Vagina (tissue), 2 donors: Measurements from ENCODE around the gene PARVB. TPM values are rescaled to one million over a fixed set of nuclear protein-coding genes. Genes with fewer than 3 reads are reported as not detected.

Experiments used
- DNase-seq, 2 donors: peaks; one replicate each; pipeline ENCODE4 v3.0.0-alpha.2; 2017; ENCODE audit errors: extremely low spot score in 2 of 2
- H3K27ac ChIP-seq: fragments of 200-600 bp; sonication (generic); one replicate; pipeline ENCODE4 v1.5.1; 2019
- H3K27me3 ChIP-seq: fragments of 200-600 bp; sonication (generic); one replicate; pipeline ENCODE4 v1.5.1; 2019
- H3K36me3 ChIP-seq, 2 donors: fragments of 200-600 bp; sonication (generic); one replicate each; pipeline ENCODE4 v1.5.1; 2017 to 2019
- H3K4me1 ChIP-seq: fragments of 200-600 bp; sonication (generic); one replicate; pipeline ENCODE4 v1.5.1; 2019
- H3K4me3 ChIP-seq, 2 donors: fragments of 200-600 bp; sonication (generic); 1 replicate in 1 of 2; 2 replicates in 1 of 2; pipeline ENCODE4 v1.5.1; 2016 to 2019
- H3K9me3 ChIP-seq: fragments of 200-600 bp; sonication (generic); one replicate; pipeline ENCODE4 v1.5.1; 2019
- POLR2A ChIP-seq, 2 donors: fragments of 450-650 bp; IDR thresholded peaks; one replicate each; pipeline ENCODE4 v1.6.1; 2017; ENCODE audit warnings: antibody characterized with exemption in 2 of 2, mild to moderate bottlenecking in 2 of 2, moderate library complexity in 2 of 2
- POLR2AphosphoS5 ChIP-seq, 2 donors: sonication (generic); formaldehyde crosslinking; IDR thresholded peaks; one replicate each; pipeline ENCODE4 v1.9.0; 2017; ENCODE audit warnings: antibody characterized with exemption in 2 of 2, mild to moderate bottlenecking in 2 of 2, low read depth in 1 of 2; ENCODE audit not compliant: insufficient read depth in 1 of 2
- intact Hi-C: fragments of 100-400 bp; cut with DNase I; formaldehyde crosslinking; loops from one replicate; pipeline ENCODE4 v1.15.1; 2023
- total RNA-seq: library from RNA; depleted of rRNA; stranded (reverse); fragments of >200 nt; gene quantifications from one replicate; pipeline ENCODE4 v1.2.3, GENCODE V29; 2016
- TF ChIP-seq, protein P1 (sequence below), 3 experiments: fragments of 450-650 bp in 2 of 3; fragments of 200-600 bp in 1 of 3; sonication (generic) in 1 of 3; IDR thresholded peaks; one replicate each; pipeline ENCODE4 v1.5.1; 2017 to 2019; ENCODE audit warnings: antibody characterized with exemption in 3 of 3, mild to moderate bottlenecking in 2 of 3, moderate library complexity in 2 of 3

The PARVB gene
- total RNA-seq, 1 donor from 2014 or later: 11.3 TPM

DNA sequence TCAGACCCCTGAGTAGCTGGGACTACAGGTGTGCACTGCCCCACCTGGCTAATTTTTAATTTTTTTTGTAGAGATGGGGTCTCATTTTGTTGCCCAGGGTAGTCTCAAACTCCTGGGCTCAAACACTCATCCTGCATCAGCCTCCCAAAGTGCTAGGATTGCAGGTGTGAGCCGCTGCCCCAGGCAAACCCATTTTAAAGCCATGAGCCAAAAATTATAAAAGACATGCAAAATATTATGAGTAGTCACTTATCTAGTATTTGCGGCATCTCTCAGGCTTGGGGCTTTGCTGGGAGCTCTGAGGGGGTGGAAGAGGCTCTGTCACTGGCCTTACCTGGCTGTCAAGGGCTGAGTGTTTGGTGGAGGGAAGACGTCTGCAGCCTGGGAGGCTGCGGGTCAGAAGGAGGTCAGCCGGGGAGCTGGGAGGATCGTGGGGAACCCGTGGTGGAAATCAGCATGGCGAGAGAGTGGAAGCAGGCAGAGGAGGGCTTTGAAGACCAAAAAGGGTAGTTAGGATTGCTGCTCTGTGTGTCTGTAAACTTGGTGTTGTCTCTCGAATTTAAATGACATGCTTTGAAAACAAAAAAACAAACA, 87.6 kb downstream of the PARVB start:
- no peak overlapping the region for H3K27ac ChIP-seq
- no peak for DNase-seq
- H3K9me3 ChIP-seq: no peaks in the 10 kb centered on the region
- no peak overlapping the region for H3K4me3 ChIP-seq
- peaks cover 5% of the 10 kb centered on the region for H3K4me1 ChIP-seq
- H3K27me3 ChIP-seq: no peaks in the 10 kb centered on the region
- no peaks in the 10 kb centered on the region for H3K36me3 ChIP-seq
- TF ChIP-seq POLR2A (IDR thresholded peaks at IDR 0.05): no peak
- no peak for TF ChIP-seq POLR2AphosphoS5 (IDR thresholded peaks at IDR 0.05; ENCODE audit: insufficient read depth in 1 of 2, low read depth in 1 of 2)
- TF ChIP-seq, protein P1, sequence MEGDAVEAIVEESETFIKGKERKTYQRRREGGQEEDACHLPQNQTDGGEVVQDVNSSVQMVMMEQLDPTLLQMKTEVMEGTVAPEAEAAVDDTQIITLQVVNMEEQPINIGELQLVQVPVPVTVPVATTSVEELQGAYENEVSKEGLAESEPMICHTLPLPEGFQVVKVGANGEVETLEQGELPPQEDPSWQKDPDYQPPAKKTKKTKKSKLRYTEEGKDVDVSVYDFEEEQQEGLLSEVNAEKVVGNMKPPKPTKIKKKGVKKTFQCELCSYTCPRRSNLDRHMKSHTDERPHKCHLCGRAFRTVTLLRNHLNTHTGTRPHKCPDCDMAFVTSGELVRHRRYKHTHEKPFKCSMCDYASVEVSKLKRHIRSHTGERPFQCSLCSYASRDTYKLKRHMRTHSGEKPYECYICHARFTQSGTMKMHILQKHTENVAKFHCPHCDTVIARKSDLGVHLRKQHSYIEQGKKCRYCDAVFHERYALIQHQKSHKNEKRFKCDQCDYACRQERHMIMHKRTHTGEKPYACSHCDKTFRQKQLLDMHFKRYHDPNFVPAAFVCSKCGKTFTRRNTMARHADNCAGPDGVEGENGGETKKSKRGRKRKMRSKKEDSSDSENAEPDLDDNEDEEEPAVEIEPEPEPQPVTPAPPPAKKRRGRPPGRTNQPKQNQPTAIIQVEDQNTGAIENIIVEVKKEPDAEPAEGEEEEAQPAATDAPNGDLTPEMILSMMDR (IDR thresholded peaks at IDR 0.05): no peak
- intact Hi-C loops: no loop called here

DNA sequence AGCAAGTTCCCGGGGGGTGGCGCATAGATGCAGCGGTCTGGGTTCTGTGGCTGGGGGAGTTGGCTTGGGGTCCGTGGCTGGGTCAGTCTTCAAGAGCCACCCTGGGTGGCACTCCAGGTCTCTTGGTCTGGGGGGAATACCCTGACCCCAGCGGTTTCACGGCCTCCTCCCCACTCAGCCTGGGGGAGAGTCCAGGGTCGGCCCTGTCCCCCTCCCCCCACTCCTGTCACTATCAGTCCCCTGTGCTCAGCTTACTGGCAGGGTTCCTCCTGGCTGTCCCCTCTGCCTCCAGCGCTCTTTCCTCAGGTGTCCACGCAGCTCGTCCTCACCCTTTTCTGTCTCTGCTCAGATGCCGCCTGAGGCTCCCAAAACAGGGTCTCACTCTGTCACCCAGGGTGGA, 88.1 kb downstream of the PARVB start:
- DNase-seq: no peak
- Histone ChIP-seq H3K36me3 (no peaks in the 10 kb centered on the region), H3K4me1 (peaks cover 5% of the 10 kb centered on the region), H3K27me3 (no peaks in the 10 kb centered on the region), H3K4me3 (no peak overlapping the region), H3K9me3 (no peaks in the 10 kb centered on the region), H3K27ac (no peak overlapping the region)
- TF ChIP-seq POLR2A (IDR thresholded peaks at IDR 0.05) (no peak), POLR2AphosphoS5 (IDR thresholded peaks at IDR 0.05; ENCODE audit: insufficient read depth in 1 of 2, low read depth in 1 of 2) (no peak)
- TF ChIP-seq, protein P1 (IDR thresholded peaks at IDR 0.05): no peak
- intact Hi-C loops: no loop called here

DNA sequence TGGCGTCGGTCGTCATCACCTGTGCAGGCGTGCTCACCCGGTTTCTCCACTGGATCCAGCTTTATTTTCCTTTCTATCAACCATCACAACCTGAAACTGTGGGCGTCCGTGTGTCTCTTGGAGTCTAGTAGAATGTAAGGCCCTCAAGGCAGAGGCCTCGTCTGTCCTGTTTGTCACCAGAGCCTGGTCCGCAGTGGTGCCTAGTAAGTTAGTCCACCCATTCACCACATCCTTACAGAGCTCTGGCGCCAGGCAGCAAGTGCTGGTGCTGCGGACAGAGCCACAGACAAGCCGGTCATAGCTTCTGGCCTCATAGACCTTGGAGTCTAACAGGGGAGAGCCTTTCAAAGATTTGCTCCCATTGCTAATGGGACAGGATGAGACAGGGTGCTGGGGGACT, 92.2 kb downstream of the PARVB start:
- H3K4me1 ChIP-seq: no peaks in the 10 kb centered on the region
- H3K4me3 ChIP-seq: no peak overlapping the region
- TF ChIP-seq POLR2A (IDR thresholded peaks at IDR 0.05) (no peak), POLR2AphosphoS5 (IDR thresholded peaks at IDR 0.05; ENCODE audit: insufficient read depth in 1 of 2, low read depth in 1 of 2) (no peak)
- TF ChIP-seq, protein P1 (IDR thresholded peaks at IDR 0.05): no peak
- H3K27ac ChIP-seq: no peak overlapping the region
- no peaks in the 10 kb centered on the region for H3K36me3 ChIP-seq
- intact Hi-C loops: no loop called here
- no peak for DNase-seq
- H3K27me3 ChIP-seq: no peaks in the 10 kb centered on the region
- H3K9me3 ChIP-seq: no peaks in the 10 kb centered on the region

DNA sequence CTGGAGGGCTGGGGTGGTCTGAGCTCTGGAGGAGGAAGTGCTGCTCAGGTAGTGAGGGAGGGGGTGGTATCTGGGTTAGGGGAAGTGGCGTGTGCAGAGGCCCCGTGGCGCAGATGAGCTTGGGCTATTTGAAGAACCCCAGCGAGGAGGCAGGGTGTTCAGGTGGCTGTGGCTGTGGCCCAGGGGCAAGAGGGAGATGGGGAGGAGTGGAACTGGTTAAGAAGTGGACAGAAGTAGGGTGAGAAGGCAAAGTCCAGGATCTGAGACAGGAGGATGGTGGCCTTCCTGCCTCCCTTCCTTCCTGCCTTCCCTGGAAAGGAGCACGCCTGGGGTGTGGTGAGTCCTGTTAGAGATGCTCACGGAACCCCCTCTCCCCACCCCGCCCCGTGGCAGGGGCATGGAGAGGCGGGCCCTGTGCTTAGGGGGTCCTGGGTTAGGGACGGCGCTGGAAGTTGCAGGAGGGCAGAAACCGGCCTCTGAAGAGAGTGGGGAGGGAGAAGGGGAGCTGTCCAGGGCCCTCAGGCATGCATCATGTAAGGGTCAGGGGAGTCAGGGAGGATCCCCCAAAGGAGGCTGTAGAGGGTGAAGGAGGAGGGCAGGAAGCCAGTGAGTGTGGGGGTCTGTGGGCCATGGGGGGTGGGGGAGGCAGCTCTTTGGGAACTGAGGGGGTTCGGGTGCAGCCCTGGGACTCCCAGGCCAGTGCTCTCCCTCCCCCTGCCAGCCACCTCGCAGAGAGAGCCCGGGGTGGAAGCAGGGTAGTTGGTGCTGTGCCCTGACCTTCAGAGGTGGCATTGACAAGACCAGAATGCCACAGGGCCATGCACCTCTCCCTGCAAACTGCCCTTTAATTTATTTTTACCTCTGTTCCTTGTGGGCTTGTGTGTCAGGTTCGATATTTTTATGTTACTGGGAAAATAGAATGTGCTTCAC, 92.9 kb downstream of the PARVB start:
- no peak for TF ChIP-seq POLR2A (IDR thresholded peaks at IDR 0.05)
- TF ChIP-seq, protein P1 (IDR thresholded peaks at IDR 0.05): no peak
- TF ChIP-seq POLR2AphosphoS5 (IDR thresholded peaks at IDR 0.05; ENCODE audit: insufficient read depth in 1 of 2, low read depth in 1 of 2): no peak
- intact Hi-C loops: no loop called here
- no peaks in the 10 kb centered on the region for H3K4me1 ChIP-seq
- no peak overlapping the region for H3K27ac ChIP-seq
- no peak for DNase-seq
- H3K4me3 ChIP-seq: no peak overlapping the region
- no peaks in the 10 kb centered on the region for H3K9me3 ChIP-seq
- H3K27me3 ChIP-seq: no peaks in the 10 kb centered on the region
- H3K36me3 ChIP-seq: no peaks in the 10 kb centered on the region

DNA sequence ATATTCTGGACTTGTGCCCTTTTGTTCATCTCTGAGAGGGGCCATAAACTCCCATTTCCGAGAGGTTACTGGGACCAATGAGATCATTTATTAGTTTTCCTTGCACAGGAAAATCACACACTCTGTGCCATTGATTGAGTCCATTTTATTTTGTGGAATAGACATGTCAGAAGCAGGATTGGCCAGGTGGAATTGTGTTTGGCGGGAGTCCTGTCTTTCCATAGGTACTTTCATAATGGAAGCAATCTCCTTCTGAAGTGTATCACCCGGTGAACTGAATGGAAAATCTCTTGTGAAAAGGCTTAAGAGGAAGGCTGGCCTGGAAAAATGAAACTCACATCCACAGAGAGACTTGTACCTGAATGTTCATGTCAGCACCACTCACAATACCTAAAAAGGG, 93.6 kb downstream of the PARVB start:
- Histone ChIP-seq H3K27me3 (no peaks in the 10 kb centered on the region), H3K36me3 (no peaks in the 10 kb centered on the region), H3K27ac (no peak overlapping the region), H3K4me3 (no peak overlapping the region), H3K9me3 (no peaks in the 10 kb centered on the region), H3K4me1 (no peaks in the 10 kb centered on the region)
- intact Hi-C loops: no loop called here
- no peak for DNase-seq
- TF ChIP-seq, protein P1 (IDR thresholded peaks at IDR 0.05): no peak
- TF ChIP-seq POLR2AphosphoS5 (IDR thresholded peaks at IDR 0.05; ENCODE audit: insufficient read depth in 1 of 2, low read depth in 1 of 2) (no peak), POLR2A (IDR thresholded peaks at IDR 0.05) (no peak)
